PC-3 (cell line): ENCODE measurements around the gene PIK3R3. TPM values are rescaled to one million over a fixed set of nuclear protein-coding genes. Genes with fewer than 3 reads are reported as not detected.

Experiments
- ATAC-seq: fragments of 200-7000 bp; cut with Tn5 transposase; 2 replicates; pipeline ENCODE4 v1.9.1; 2020; ENCODE audit warnings: mild to moderate bottlenecking, moderate library complexity
- BruUV-seq: library from RNA; stranded (reverse); fragments of 400-500 nt; replicated peaks from 2 replicates; lab custom pipeline; 2021; lab: Mats Ljungman, UMichigan
- CTCF ChIA-PET: fragments of 300-600 bp; sonication (Branson Sonifier 250); formaldehyde crosslinking; loops from one replicate; lab custom pipeline; 2022; ENCODE audit warnings: antibody characterized with exemption; lab: Charles Lee
- POLR2A ChIA-PET: fragments of 300-600 bp; sonication (Branson Sonifier 250); formaldehyde crosslinking; loops from one replicate; lab custom pipeline; 2022; ENCODE audit warnings: antibody characterized with exemption; ENCODE audit not compliant: unreplicated experiment; lab: Charles Lee
- DNase-seq: peaks from one replicate; pipeline ENCODE4 v3.0.0-alpha.2; 2015
- H2AFZ ChIP-seq: fragments of 300-600 bp; sonication (generic); 2 replicates; pipeline ENCODE4 v1.6.0; 2016; ENCODE audit warnings: antibody characterized with exemption, low read length
- H3F3A ChIP-seq: fragments of 300-600 bp; sonication (generic); one replicate; pipeline ENCODE4 v1.6.0; 2017; ENCODE audit warnings: antibody characterized with exemption, low read length, control low read depth, mild to moderate bottlenecking; ENCODE audit not compliant: unreplicated experiment
- H3K27ac ChIP-seq: fragments of 300-600 bp; sonication (generic); 2 replicates; pipeline ENCODE4 v1.5.1; 2016; ENCODE audit warnings: mild to moderate bottlenecking, low read length
- H3K27me3 ChIP-seq: fragments of 300-600 bp; sonication (generic); 2 replicates; pipeline ENCODE4 v1.6.1; 2016; ENCODE audit warnings: low read length, mixed read lengths
- H3K36me3 ChIP-seq: fragments of 300-600 bp; sonication (generic); 2 replicates; pipeline ENCODE4 v1.6.1; 2016; ENCODE audit warnings: low read depth, mixed run types, low read length, mixed read lengths
- H3K4me1 ChIP-seq: fragments of 300-600 bp; sonication (generic); 2 replicates; pipeline ENCODE4 v1.5.1; 2016; ENCODE audit warnings: low read length; ENCODE audit not compliant: insufficient read depth
- H3K4me2 ChIP-seq: fragments of 300-600 bp; sonication (generic); 2 replicates; pipeline ENCODE4 v1.6.0; 2016; ENCODE audit warnings: low read length
- H3K4me3 ChIP-seq: fragments of 300-600 bp; sonication (generic); 2 replicates; pipeline ENCODE4 v1.5.1; 2016; ENCODE audit warnings: mild to moderate bottlenecking, low read length, mixed read lengths
- H3K79me2 ChIP-seq: fragments of 300-600 bp; sonication (generic); 2 replicates; pipeline ENCODE4 v1.6.1; 2017; ENCODE audit warnings: low read length, mixed read lengths
- H3K9ac ChIP-seq: fragments of 300-600 bp; sonication (generic); 2 replicates; pipeline ENCODE4 v1.6.0; 2016; ENCODE audit warnings: mild to moderate bottlenecking, low read length
- H3K9me2 ChIP-seq: fragments of 300-600 bp; sonication (generic); replicated peaks from 2 replicates; pipeline ENCODE4 v1.6.1; 2016; ENCODE audit warnings: mixed run types, low read length, mixed read lengths
- H3K9me3 ChIP-seq: fragments of 300-600 bp; sonication (generic); 2 replicates; pipeline ENCODE4 v1.6.1; 2016; ENCODE audit warnings: low read length, mixed read lengths
- H4K20me1 ChIP-seq: fragments of 300-600 bp; sonication (generic); 2 replicates; pipeline ENCODE4 v1.6.1; 2016; ENCODE audit warnings: low read length, mixed read lengths
- CTCF ChIP-seq: fragments of 300-600 bp; sonication (generic); conservative IDR thresholded peaks from 2 replicates; pipeline ENCODE4 v1.5.1; 2017; ENCODE audit warnings: antibody characterized with exemption, low read depth, mild to moderate bottlenecking, low read length
- EZH2 ChIP-seq: fragments of 300-600 bp; sonication (generic); IDR thresholded peaks from one replicate; pipeline ENCODE4 v1.6.1; 2017; ENCODE audit warnings: antibody characterized with exemption, mild to moderate bottlenecking, low read length; ENCODE audit not compliant: unreplicated experiment
- EZH2phosphoT487 ChIP-seq: fragments of 300-600 bp; sonication (generic); IDR thresholded peaks from 2 replicates; pipeline ENCODE4 v1.6.1; 2018; ENCODE audit warnings: mild to moderate bottlenecking, antibody characterized with exemption, low read length, borderline replicate concordance
- intact Hi-C: fragments of 100-400 bp; cut with micrococcal nuclease; formaldehyde crosslinking; loops from 2 replicates; pipeline ENCODE4 v1.9.0; 2023
- total RNA-seq: library from RNA; depleted of rRNA; stranded (reverse); fragments of >200 nt; gene quantifications from 2 replicates; pipeline ENCODE4 v1.2.3, GENCODE V29; 2014

The PIK3R3 gene
- total RNA-seq, 1 experiment from 2014 or later = 17.7 TPM

- Histone ChIP-seq H3K4me3 (no peak overlapping the region), H3F3A (no peaks in the 10 kb centered on the region), H3K9me2 (no peaks in the 10 kb centered on the region), H3K79me2 (no peaks in the 10 kb centered on the region), H3K4me2 (peak overlapping the region; percentile 44), H2AFZ (no peak overlapping the region), H4K20me1 (no peaks in the 10 kb centered on the region), H3K36me3 (no peaks in the 10 kb centered on the region; the same call in 1 of the 2 replicates), H3K9me3 (no peaks in the 10 kb centered on the region), H3K9ac (no peak overlapping the region), H3K27me3 (no peaks in the 10 kb centered on the region), H3K27ac (peak overlapping the region; percentile 56), H3K4me1 (peaks cover 17% of the 10 kb centered on the region)
- DNase-seq (peak; percentile 73), ATAC-seq (peak; percentile 68)
- CTCF ChIA-PET = interaction anchor here (0.9 to 2.1 kb wide), 3 partner anchors 93 to 184 kb away, joined by 3 to 13 read pairs (median 4); partner anchors contain the start of gene PIK3R3
- POLR2A ChIA-PET = interaction anchor here (0.6 to 1.1 kb wide), 3 partner anchors 93 to 1264 kb away, joined by 3 to 10 read pairs (median 4); partner anchors contain the start of genes PIK3R3 and RPS8
- intact Hi-C loops = loop anchor here (1.0 kb wide), 1 partner anchor 91 kb away; no protein-coding TSS in a partner anchor
- TF ChIP-seq CTCF = no peak
- TF ChIP-seq EZH2 = no peak
- TF ChIP-seq EZH2phosphoT487 = no peak
- BruUV-seq = no TSS peak
Observed at GRCh38 chr1:46039571-46040052, 92.8 kb downstream of the PIK3R3 start.

GRCh38 chr1:46036894-46037839 lies 95.3 kb downstream of the PIK3R3 start:
- Histone ChIP-seq H3K79me2 (no peaks in the 10 kb centered on the region), H3K9ac (no peak overlapping the region), H3F3A (no peaks in the 10 kb centered on the region), H3K9me3 (no peaks in the 10 kb centered on the region), H3K4me3 (no peak overlapping the region), H3K4me2 (no peak overlapping the region), H3K27ac (no peak overlapping the region), H4K20me1 (no peaks in the 10 kb centered on the region), H3K27me3 (no peaks in the 10 kb centered on the region), H3K4me1 (peaks cover 17% of the 10 kb centered on the region), H2AFZ (no peak overlapping the region), H3K9me2 (no peaks in the 10 kb centered on the region), H3K36me3 (no peaks in the 10 kb centered on the region; the same call in 1 of the 2 replicates)
- ATAC-seq (peak; percentile 57), DNase-seq (peak; percentile 91)
- BruUV-seq = no TSS peak
- ChIA-PET CTCF (interaction anchor here (1.1 to 1.4 kb wide), 2 partner anchors 186 to 207 kb away, joined by 6 to 7 read pairs; no protein-coding TSS in a partner anchor), POLR2A (no interaction called here)
- peak; percentile 98 for TF ChIP-seq CTCF
- TF ChIP-seq EZH2 = no peak
- intact Hi-C loops = loop anchor here (1.0 kb wide), 2 partner anchors 142 to 186 kb away; no protein-coding TSS in a partner anchor
